ENCODE measurements around the gene HCST. TPM values are rescaled to one million over a fixed set of nuclear protein-coding genes. Genes with fewer than 3 reads are reported as not detected.
"Not testable (repeated sequence)": the region's sequence is repeated elsewhere in the genome, so short reads cannot be mapped to it uniquely, and the experiment has no call there.

Gene HCST
- polyA plus RNA-seq, 3 donors from 2014 or later, result 1,885 to 2,801 (median 2,654) TPM

GRCh38 chr19:35903550-35904179 lies 1.3 kb downstream of the HCST start:
- Mint-ChIP-seq H3K4me1 (peaks cover 72 to 79% of the 10 kb centered on the region in 2 donors), H3K9me3 (no peaks in the 10 kb centered on the region), H3K27ac (peak overlapping the region; percentile 97 to 99 (median 98)), H3K36me3 (peaks cover 13 to 29% (median 17%) of the 10 kb centered on the region in 3 donors), H3K27me3 (ENCODE audit: low read depth in 3 of 3) (peaks cover 19 to 36% (median 25%) of the 10 kb centered on the region in 3 donors), H3K4me3 (peak overlapping the region; percentile 89 to 99 (median 96))
- peak; percentile 91 to 93 (median 92) for DNase-seq

- no peak for DNase-seq
- peaks cover 75 to 83% of the 10 kb centered on the region in 2 donors for H3K4me1 Mint-ChIP-seq
- H3K27ac Mint-ChIP-seq, result peak overlapping the region; percentile 97 to 99 (median 98)
- peaks cover 13 to 29% (median 17%) of the 10 kb centered on the region in 3 donors for H3K36me3 Mint-ChIP-seq
- H3K27me3 Mint-ChIP-seq (ENCODE audit: low read depth in 3 of 3), result peaks cover 14 to 36% (median 18%) of the 10 kb centered on the region in 3 donors
- peak overlapping the region; percentile 69 to 98 (median 95) for H3K4me3 Mint-ChIP-seq
- no peaks in the 10 kb centered on the region for H3K9me3 Mint-ChIP-seq
Observed at GRCh38 chr19:35904311-35905068, 2.2 kb downstream of the HCST start.

- peaks cover 13 to 29% (median 17%) of the 10 kb centered on the region in 3 donors for H3K36me3 Mint-ChIP-seq
- DNase-seq, result peak in 1 of 3 donors; percentile 13
- peak overlapping the region; percentile 69 to 98 (median 95) for H3K4me3 Mint-ChIP-seq
- H3K27ac Mint-ChIP-seq, result peak overlapping the region; percentile 97 to 99 (median 98)
- H3K27me3 Mint-ChIP-seq (ENCODE audit: low read depth in 3 of 3), result peaks cover 12 to 30% (median 16%) of the 10 kb centered on the region in 3 donors
- no peaks in the 10 kb centered on the region for H3K9me3 Mint-ChIP-seq
- H3K4me1 Mint-ChIP-seq, result peaks cover 81 to 87% of the 10 kb centered on the region in 2 donors
Observed at GRCh38 chr19:35905178-35905727, 2.9 kb downstream of the HCST start.

DNA sequence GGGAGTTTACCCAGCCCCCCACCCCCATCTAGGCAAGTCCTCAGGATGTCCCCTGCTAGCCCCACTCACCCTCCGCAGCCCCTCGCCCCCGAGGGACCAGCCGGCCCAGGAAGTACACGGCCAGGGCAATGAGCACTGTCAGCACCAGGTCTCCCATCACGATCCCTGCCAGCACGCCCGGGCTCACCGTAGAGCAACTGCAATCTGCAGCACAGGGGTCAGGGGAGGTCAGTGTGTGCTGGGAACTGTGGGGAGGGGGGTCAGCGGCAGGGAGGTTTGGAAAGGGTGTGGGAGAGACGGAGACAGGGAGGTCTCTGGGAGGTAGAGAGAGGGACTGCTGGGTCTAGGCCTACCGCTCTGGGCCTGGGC lies 5.0 kb downstream of the HCST start:
- Mint-ChIP-seq H3K27me3 (ENCODE audit: low read depth in 3 of 3) (peaks cover 9 to 22% (median 11%) of the 10 kb centered on the region in 3 donors), H3K36me3 (peaks cover 13 to 29% (median 17%) of the 10 kb centered on the region in 3 donors), H3K27ac (peak overlapping the region; percentile 94 to 100 (median 98)), H3K4me1 (peaks cover 67 to 68% of the 10 kb centered on the region in 2 donors), H3K4me3 (peak overlapping the region; percentile 95 to 99 (median 98)), H3K9me3 (no peaks in the 10 kb centered on the region)
- peak in 1 of 3 donors; percentile 19 for DNase-seq

GRCh38 chr19:35908010-35908441 lies 5.7 kb downstream of the HCST start, which contains the start of gene TYROBP:
TYROBP (minus strand) TSS chr19:35908295; CDS start chr19:35908228, 67 bp downstream.
- peak; percentile 47 to 52 (median 51) for DNase-seq
- Mint-ChIP-seq H3K4me1 (peaks cover 63 to 64% of the 10 kb centered on the region in 2 donors), H3K27me3 (ENCODE audit: low read depth in 3 of 3) (peaks cover 9 to 19% (median 10%) of the 10 kb centered on the region in 3 donors), H3K36me3 (peaks cover 13 to 29% (median 17%) of the 10 kb centered on the region in 3 donors), H3K4me3 (peak within 1 kb of the TSS; percentile 95 to 99 (median 98)), H3K27ac (peak within 1 kb of the TSS; percentile 94 to 100 (median 98)), H3K9me3 (no peaks in the 10 kb centered on the region)

- Mint-ChIP-seq H3K9me3 (no peaks in the 10 kb centered on the region), H3K27ac (peak overlapping the region; percentile 94 to 100 (median 98)), H3K27me3 (ENCODE audit: low read depth in 3 of 3) (peaks cover 3 to 14% (median 5%) of the 10 kb centered on the region in 3 donors), H3K4me1 (peaks cover 52 to 53% of the 10 kb centered on the region in 2 donors), H3K36me3 (peaks cover 9 to 23% (median 17%) of the 10 kb centered on the region in 3 donors), H3K4me3 (peak overlapping the region; percentile 95 to 99 (median 98))
- peak; percentile 30 to 45 (median 43) for DNase-seq
Observed at GRCh38 chr19:35908973-35909683, 6.8 kb downstream of the HCST start.

GRCh38 chr19:35909684-35910035 lies 7.3 kb downstream of the HCST start:
- H3K27ac Mint-ChIP-seq, result peak overlapping the region; percentile 94 to 100 (median 98)
- no peak for DNase-seq
- H3K4me1 Mint-ChIP-seq, result peaks cover 47 to 48% of the 10 kb centered on the region in 2 donors
- peaks cover 9 to 17% (median 14%) of the 10 kb centered on the region in 3 donors for H3K36me3 Mint-ChIP-seq
- H3K9me3 Mint-ChIP-seq, result no peaks in the 10 kb centered on the region
- peak overlapping the region; percentile 95 to 99 (median 98) for H3K4me3 Mint-ChIP-seq
- peaks cover 3 to 12% (median 5%) of the 10 kb centered on the region in 3 donors for H3K27me3 Mint-ChIP-seq (ENCODE audit: low read depth in 3 of 3)

DNA sequence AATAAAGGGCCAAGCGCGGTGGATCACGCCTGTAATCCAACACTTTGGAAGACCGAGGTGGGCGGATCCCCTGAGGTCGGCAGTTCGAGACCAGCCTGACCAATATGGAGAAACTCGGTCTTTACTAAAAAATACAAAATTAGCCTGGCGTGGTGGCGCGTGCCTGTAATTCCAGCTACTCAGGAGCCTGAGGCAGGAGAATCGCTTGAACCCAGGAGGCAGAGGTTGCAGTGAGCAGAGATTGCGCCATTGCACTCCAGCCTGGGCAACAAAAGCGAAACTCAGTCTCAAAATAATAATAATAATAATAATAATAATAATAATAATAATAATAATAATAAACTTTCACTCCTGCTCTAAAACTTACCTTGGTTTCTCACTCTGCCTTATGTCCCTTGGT lies 8.0 kb downstream of the HCST start:
- Mint-ChIP-seq H3K36me3 (peaks cover 3 to 10% (median 7%) of the 10 kb centered on the region in 3 donors), H3K4me1 (peaks cover 40 to 41% of the 10 kb centered on the region in 2 donors), H3K27ac (peak overlapping the region; percentile 46 to 99 (median 94))
- not testable (repeated sequence) for H3K9me3 Mint-ChIP-seq; H3K27me3 Mint-ChIP-seq (ENCODE audit: low read depth in 3 of 3); DNase-seq; H3K4me3 Mint-ChIP-seq

DNA sequence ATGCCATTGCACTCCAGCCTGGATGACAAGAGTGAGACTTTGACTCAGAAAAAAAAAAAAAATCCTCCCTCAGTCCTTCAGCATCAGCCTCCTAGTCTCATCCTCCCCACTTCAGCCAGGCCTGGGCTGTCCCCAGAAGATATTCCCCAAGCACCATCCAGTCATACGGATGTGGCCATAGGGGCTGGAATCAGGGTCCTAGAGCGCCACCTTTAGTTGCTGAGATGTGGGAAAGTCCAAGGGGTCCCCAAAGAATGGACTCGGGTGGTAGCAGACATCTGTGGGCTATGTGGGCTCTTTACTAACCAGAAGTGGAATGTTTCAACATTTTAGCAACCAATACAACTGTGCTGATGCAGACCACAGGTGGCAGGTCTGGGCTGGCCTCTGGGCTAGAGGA lies 8.8 kb downstream of the HCST start:
- Mint-ChIP-seq H3K9me3 (no peaks in the 10 kb centered on the region), H3K27me3 (ENCODE audit: low read depth in 3 of 3) (peaks cover 3 to 8% (median 5%) of the 10 kb centered on the region in 3 donors), H3K36me3 (peaks cover 3 to 10% (median 7%) of the 10 kb centered on the region in 3 donors), H3K4me3 (no peak overlapping the region), H3K4me1 (peaks cover 36 to 40% of the 10 kb centered on the region in 2 donors), H3K27ac (peak overlapping the region in 5 of 6 donors; percentile 10 to 70 (median 50))
- no peak for DNase-seq

DNA sequence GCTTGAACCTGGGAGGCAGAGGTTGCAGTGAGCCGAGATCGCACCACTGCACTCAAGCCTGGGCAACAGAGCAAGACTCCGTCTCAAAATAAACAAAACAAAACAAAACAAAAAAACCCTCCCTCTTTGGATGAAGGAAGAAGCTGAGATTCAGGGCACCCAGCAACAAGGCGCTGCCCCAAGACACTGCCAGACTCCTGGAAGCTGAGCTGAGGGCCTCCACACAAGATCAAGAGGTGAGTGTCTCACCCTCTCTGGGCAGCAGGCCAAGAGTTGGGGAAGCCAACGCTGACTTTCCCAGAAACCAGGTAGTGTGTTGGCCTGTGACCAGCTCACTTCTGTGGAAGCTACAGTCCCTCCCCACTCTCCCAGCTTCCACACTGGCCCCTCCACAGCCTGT lies 9.5 kb downstream of the HCST start:
- Mint-ChIP-seq H3K27me3 (ENCODE audit: low read depth in 3 of 3) (peaks cover 3 to 6% (median 5%) of the 10 kb centered on the region in 3 donors), H3K4me3 (no peak overlapping the region), H3K36me3 (peaks cover 3 to 9% (median 7%) of the 10 kb centered on the region in 3 donors), H3K9me3 (no peaks in the 10 kb centered on the region), H3K4me1 (peaks cover 30 to 34% of the 10 kb centered on the region in 2 donors), H3K27ac (peak overlapping the region in 4 of 6 donors; percentile 39 to 70 (median 64))
- DNase-seq, result no peak

- Mint-ChIP-seq H3K27ac (no peak overlapping the region), H3K4me3 (no peak overlapping the region), H3K9me3 (no peaks in the 10 kb centered on the region), H3K27me3 (ENCODE audit: low read depth in 3 of 3) (peaks cover 0 to 9% (median 0%) of the 10 kb centered on the region in 3 donors), H3K4me1 (peaks cover 13 to 20% of the 10 kb centered on the region in 2 donors), H3K36me3 (no peaks in the 10 kb centered on the region)
- no peak for DNase-seq
Observed at GRCh38 chr19:35913589-35913988, 11.3 kb downstream of the HCST start.

DNA sequence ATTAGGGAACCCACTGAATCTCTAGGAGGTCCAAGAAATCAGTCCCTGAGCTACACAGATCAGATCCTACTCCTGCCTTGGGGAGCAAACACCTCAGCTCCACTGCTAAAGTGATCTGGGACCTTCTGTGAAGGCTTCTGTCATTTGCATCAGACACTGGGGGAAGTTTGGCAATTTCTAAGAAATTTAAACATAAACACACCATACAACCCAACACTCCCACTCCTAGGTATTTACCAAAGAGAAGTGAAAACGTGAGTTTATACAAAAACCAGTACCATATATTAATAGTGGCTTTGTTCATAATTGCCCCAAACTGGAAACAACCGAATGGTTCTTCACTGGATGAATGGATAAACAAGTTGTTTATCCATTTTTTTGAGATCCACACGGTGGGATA lies 13.1 kb downstream of the HCST start:
- H3K27me3 Mint-ChIP-seq (ENCODE audit: low read depth in 3 of 3), result peaks cover 0 to 6% (median 0%) of the 10 kb centered on the region in 3 donors
- no peak overlapping the region for H3K27ac Mint-ChIP-seq
- DNase-seq, result no peak
- H3K4me3 Mint-ChIP-seq, result no peak overlapping the region
- H3K36me3 Mint-ChIP-seq, result no peaks in the 10 kb centered on the region
- no peaks in the 10 kb centered on the region for H3K9me3 Mint-ChIP-seq
- peaks cover 0 to 5% of the 10 kb centered on the region in 2 donors for H3K4me1 Mint-ChIP-seq

DNA sequence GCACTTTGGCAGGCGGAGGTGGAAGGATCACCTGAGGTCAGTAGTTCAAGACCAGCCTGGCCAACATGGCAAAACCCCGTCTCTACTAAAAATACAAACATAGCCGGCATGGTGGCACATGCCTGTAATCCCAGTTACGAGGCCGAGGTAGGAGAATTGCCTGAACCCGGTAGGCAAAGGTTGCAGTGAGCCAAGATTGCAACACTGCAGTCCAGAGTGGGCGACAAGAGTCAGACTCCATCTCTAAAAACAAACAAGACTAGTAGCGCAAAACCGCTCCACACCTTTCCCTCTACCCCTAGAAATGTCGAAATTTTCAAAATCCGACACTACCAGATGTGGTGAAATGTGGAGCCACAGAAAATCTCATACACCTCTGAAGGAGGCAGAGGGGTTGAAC lies 17.0 kb downstream of the HCST start:
- DNase-seq, result no peak
- H3K27me3 Mint-ChIP-seq (ENCODE audit: low read depth in 3 of 3), result peaks cover 0 to 4% (median 0%) of the 10 kb centered on the region in 3 donors
- no peaks in the 10 kb centered on the region for H3K4me1 Mint-ChIP-seq
- H3K9me3 Mint-ChIP-seq, result no peaks in the 10 kb centered on the region
- no peak overlapping the region for H3K4me3 Mint-ChIP-seq
- no peak overlapping the region for H3K27ac Mint-ChIP-seq
- no peaks in the 10 kb centered on the region for H3K36me3 Mint-ChIP-seq

Measured in immature natural killer cell (primary cell).